K562 (cell line): ENCODE data around the gene B3GAT3. TPM values are rescaled to one million over a fixed set of nuclear protein-coding genes. Genes with fewer than 3 reads are reported as not detected.
A peak's percentile ranks its signal among the peaks of the same experiment; 100 is the strongest.

Source experiments
- ATAC-seq: fragments of 200-7000 bp; cut with Tn5 transposase; 3 replicates; pipeline ENCODE4 v1.9.1; 2020; ENCODE audit warnings: moderate library complexity
- BruUV-seq: library from RNA; stranded (reverse); fragments of 400-500 nt; replicated peaks from 2 replicates; lab custom pipeline; 2021; lab: Mats Ljungman, UMichigan
- CTCF ChIA-PET: fragments of 300-600 bp; formaldehyde crosslinking; extraction: SDS; loops from one replicate; lab custom pipeline; 2021; ENCODE audit warnings: low intra/inter-chr PET ratio; lab: Yijun Ruan, JAX
- POLR2A ChIA-PET: fragments of 300-600, 350-650 bp; sonication (Branson Sonifier 250); formaldehyde crosslinking; extraction: SDS; loops from one replicate; lab custom pipeline; 2021; ENCODE audit warnings: antibody characterized with exemption, inconsistent platforms; lab: Yijun Ruan, JAX
- DNase-seq, 4 experiments: peaks; one replicate each; pipeline versions ENCODE4 v3.0.0 to v3.0.0-alpha.2; 2011 to 2018; ENCODE audit warnings: low spot score in 3 of 4, mixed read lengths in 3 of 4; ENCODE audit errors: extremely low read depth in 1 of 4
- FAIRE-seq: peaks from 2 replicates; lab custom pipeline; 2011; peaks lifted over from hg19 to GRCh38; lab: Jason Lieb, UNC
- H2AFZ ChIP-seq: 2 replicates; pipeline ENCODE4 v1.6.0; 2011; ENCODE audit warnings: low read depth, low read length, control low read depth, inconsistent platforms
- H3K27ac ChIP-seq: fragments of 200-600 bp; 3 replicates; pipeline ENCODE4 v1.8.0; 2011; ENCODE audit warnings: low read depth, mild to moderate bottlenecking, control low read depth, inconsistent platforms, low read length, moderate library complexity, mixed read lengths; ENCODE audit errors: extremely low read depth
- H3K27me3 ChIP-seq, 2 experiments: fragments of 300-600 bp in 1 of 2; 2 replicates in 1 of 2; 3 replicates in 1 of 2; pipeline versions ENCODE4 v1.6.0 to v1.8.0; 2011; ENCODE audit warnings: inconsistent platforms in 2 of 2, low read length in 2 of 2, mild to moderate bottlenecking in 1 of 2, mixed read lengths in 1 of 2, moderate library complexity in 1 of 2; ENCODE audit not compliant: control insufficient read depth in 2 of 2, insufficient read depth in 2 of 2
- H3K36me3 ChIP-seq: fragments of 300-600 bp; 3 replicates; pipeline ENCODE4 v1.8.0; 2011; ENCODE audit warnings: mild to moderate bottlenecking, low read length, inconsistent platforms; ENCODE audit not compliant: control insufficient read depth, insufficient read depth
- H3K4me1 ChIP-seq, 2 experiments: fragments of 200-600 bp in 1 of 2; replicated peaks in 1 of 2; 2 replicates in 1 of 2; 3 replicates in 1 of 2; pipeline versions ENCODE4 v1.5.1 to v1.8.0; 2011; ENCODE audit warnings: inconsistent platforms in 2 of 2, low read length in 2 of 2, mild to moderate bottlenecking in 1 of 2, mixed read lengths in 1 of 2, moderate library complexity in 1 of 2; ENCODE audit not compliant: control insufficient read depth in 2 of 2, insufficient read depth in 2 of 2
- H3K4me2 ChIP-seq: 2 replicates; pipeline ENCODE4 v1.6.1; 2011; ENCODE audit warnings: low read length, control low read depth, inconsistent platforms, mixed read lengths; ENCODE audit not compliant: insufficient read depth
- H3K4me3 ChIP-seq: fragments of 200-600 bp; sonication (generic), shearing (Covaris generic); 2 replicates; pipeline ENCODE4 v1.5.1; 2016; ENCODE audit warnings: control low read depth, inconsistent platforms
- H3K79me2 ChIP-seq: fragments of 200-600 bp; 3 replicates; pipeline ENCODE4 v1.8.0; 2011; ENCODE audit warnings: low read length, inconsistent platforms; ENCODE audit not compliant: control insufficient read depth, insufficient read depth
- H3K9ac ChIP-seq, 2 experiments: 2 replicates each; pipeline versions ENCODE4 v1.6.0 to v1.6.1; 2011; ENCODE audit warnings: low read depth in 2 of 2, low read length in 2 of 2, control low read depth in 1 of 2, inconsistent platforms in 1 of 2, mild to moderate bottlenecking in 1 of 2, mixed read lengths in 1 of 2; ENCODE audit not compliant: insufficient read depth in 1 of 2
- H3K9me1 ChIP-seq: one replicate; pipeline ENCODE4 v1.6.0; 2011; ENCODE audit warnings: inconsistent platforms, mild to moderate bottlenecking, low read length, moderate library complexity; ENCODE audit not compliant: control insufficient read depth, insufficient read depth
- H3K9me3 ChIP-seq: replicated peaks from 2 replicates; pipeline ENCODE4 v1.5.1; 2011; ENCODE audit warnings: low read depth, low read length, inconsistent platforms; ENCODE audit not compliant: control insufficient read depth, insufficient read depth
- H4K20me1 ChIP-seq: replicated peaks from 2 replicates; pipeline ENCODE4 v1.6.1; 2011; ENCODE audit warnings: low read length, inconsistent platforms, mixed read lengths; ENCODE audit not compliant: control insufficient read depth, insufficient read depth
- CBFB ChIP-seq: sonication (generic); formaldehyde crosslinking; IDR thresholded peaks from 2 replicates; pipeline ENCODE4 v1.4.0; 2020; ENCODE audit warnings: mild to moderate bottlenecking, missing genetic modification reagents
- HMG20A ChIP-seq: fragments of 450-650 bp; formaldehyde crosslinking; conservative IDR thresholded peaks from 2 replicates; pipeline ENCODE4 v1.4.0; 2020; ENCODE audit warnings: mild to moderate bottlenecking, mixed read lengths
- JUND ChIP-seq, 2 experiments: IDR thresholded peaks; 2 replicates in 1 of 2; 3 replicates in 1 of 2; pipeline ENCODE4 v1.6.1; 2011; ENCODE audit warnings: borderline replicate concordance in 2 of 2, low read depth in 2 of 2, low read length in 2 of 2, improper control_type of control experiment in 1 of 2, missing biosample characterization in 1 of 2, missing genetic modification characterization in 1 of 2, missing genetic modification reagents in 1 of 2
- LARP7 ChIP-seq: fragments of 450-650 bp; IDR thresholded peaks from 2 replicates; pipeline ENCODE4 v1.6.1; 2016
- NFIC ChIP-seq: fragments of 450-650 bp; IDR thresholded peaks from 2 replicates; pipeline ENCODE4 v1.6.1; 2017; ENCODE audit warnings: mild to moderate bottlenecking, inconsistent platforms
- PML ChIP-seq: IDR thresholded peaks from 2 replicates; pipeline ENCODE4 v1.6.1; 2012; ENCODE audit warnings: low read length, inconsistent platforms
- POLR2B ChIP-seq: fragments of 450-650 bp; IDR thresholded peaks from 2 replicates; pipeline ENCODE4 v1.6.1; 2018; ENCODE audit warnings: low read depth; ENCODE audit not compliant: partially characterized antibody
- SREBF2 ChIP-seq: sonication (generic); formaldehyde crosslinking; IDR thresholded peaks from 2 replicates; pipeline ENCODE4 v1.4.0; 2020; ENCODE audit warnings: mild to moderate bottlenecking, missing genetic modification reagents
- ZBTB7A ChIP-seq: IDR thresholded peaks from 2 replicates; pipeline ENCODE4 v1.6.1; 2011; ENCODE audit warnings: low read depth, mild to moderate bottlenecking, low read length, moderate library complexity, borderline replicate concordance; ENCODE audit not compliant: control insufficient read depth
- WGBS: fragments of 100-300 bp; shearing (Covaris generic); methylation state at CpG from one replicate; pipeline ENCODE4 v1.1.6; 2016; ENCODE audit warnings: low coverage, mixed read lengths; ENCODE audit not compliant: insufficient coverage; ENCODE audit errors: missing lambda C conversion rate; 5-methylcytosine and 5-hydroxymethylcytosine counted together
- in situ Hi-C: fragments of 300-500 bp; cut with MboI; formaldehyde crosslinking; loops from 4 replicates; pipeline ENCODE4 v1.15.0; 2018; ENCODE audit warnings: inconsistent platforms, mixed read lengths
- intact Hi-C: fragments of 100-400 bp; cut with micrococcal nuclease; formaldehyde crosslinking; loops from 2 replicates; pipeline ENCODE4 v1.14.2; 2022
- polyA plus RNA-seq, 8 experiments: library from polyadenylated mRNA; depleted of rRNA in 4 of 8; stranded (reverse) in 5 of 8; unstranded in 3 of 8; fragments of >200 nt; fragmentation: Nextera tagmentation in 2 of 8; fragmentation: Illumina TruSeq in 1 of 8; extraction: Ambion mirVana in 2 of 8; extraction: Trizol in 1 of 8; gene quantifications; 2 replicates each; pipeline versions ENCODE4 v1.2.1 to v1.2.3, GENCODE V29; 2011 to 2014; ENCODE audit warnings: inconsistent platforms in 1 of 8, missing spikeins in 1 of 8
- total RNA-seq, 7 experiments: library from RNA; depleted of rRNA in 6 of 7; stranded (reverse); fragments of >200 nt in 6 of 7; fragmentation: Illumina TruSeq in 2 of 7; extraction: Trizol in 2 of 7; gene quantifications; 2 replicates each; pipeline versions ENCODE4 v1.2.1 to v1.2.3, GENCODE V29; 2011 to 2021; ENCODE audit warnings: low replicate concordance in 1 of 7
- TF ChIP-seq, protein P1 (sequence below), 2 experiments: IDR thresholded peaks in 1 of 2; conservative IDR thresholded peaks in 1 of 2; 2 replicates each; pipeline ENCODE4 v1.6.1; 2016; ENCODE audit warnings: low read depth in 2 of 2, mild to moderate bottlenecking in 1 of 2, missing compliant biosample characterization in 1 of 2, missing genetic modification characterization in 1 of 2, moderate library complexity in 1 of 2
- TF ChIP-seq, protein P2 (sequence below): fragments of 450-650 bp; IDR thresholded peaks from 2 replicates; pipeline ENCODE4 v1.6.1; 2016

Gene B3GAT3
- total and polyA plus RNA-seq, 9 of the 15 experiments (the other 6 are each of a cell fraction or from before 2014, with no cell fraction given): 0.30 to 64.0 (median 21.4) TPM

DNA sequence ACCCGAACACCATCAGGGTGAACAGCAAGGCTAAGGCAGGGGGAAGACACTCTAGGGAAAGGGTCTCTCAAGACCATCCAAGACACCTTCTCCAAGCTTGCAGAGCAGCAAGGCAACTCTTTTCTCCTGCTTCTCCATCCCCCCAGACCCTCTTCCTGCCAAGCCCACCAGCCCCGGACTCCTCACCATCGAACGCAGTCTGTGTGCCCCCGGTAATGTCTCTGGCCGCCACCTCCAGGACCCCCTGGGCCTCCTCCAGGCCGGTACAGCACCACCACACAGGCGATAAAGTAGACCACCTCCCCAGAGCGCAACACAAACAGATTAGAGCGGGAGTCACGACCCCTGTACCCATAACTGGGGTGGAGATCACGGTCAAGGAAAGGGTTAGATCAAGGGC is 13.0 kb downstream of the B3GAT3 start:
- Histone ChIP-seq H3K4me1 (peaks cover 15 to 56% of the 10 kb centered on the region in 2 experiments), H3K36me3 (peaks cover 66% of the 10 kb centered on the region; the same call in 2 of the 3 replicates), H3K4me3 (no peak overlapping the region), H3K27ac (no peak overlapping the region), H2AFZ (no peak overlapping the region), H3K9me3 (no peaks in the 10 kb centered on the region), H3K9me1 (no peaks in the 10 kb centered on the region), H3K27me3 (no peaks in the 10 kb centered on the region), H4K20me1 (no peaks in the 10 kb centered on the region), H3K79me2 (peaks cover 25% of the 10 kb centered on the region), H3K4me2 (no peak overlapping the region), H3K9ac (peak overlapping the region in 1 of 2 experiments; percentile 66; a peak in 1 of 4 replicates)
- no peak for DNase-seq
- ChIA-PET CTCF (interaction anchor here (1.6 kb wide), 1 partner anchor 10 kb away, joined by 3 read pairs; no protein-coding TSS in a partner anchor), POLR2A (interaction anchor here (0.5 to 2.0 kb wide), 4 partner anchors 13 to 116 kb away, joined by 3 to 6 read pairs (median 4); partner anchors contain the start of genes B3GAT3 and TUT1)
- in situ Hi-C loops: no loop called here
- intact Hi-C loops: no loop called here
- TF ChIP-seq ZBTB7A: 0 out of 2 replicates have a peak, but pooled peaks have one; percentile 16
- TF ChIP-seq LARP7: no peak
- 91% methylated on average over 12 of the region's 12 CpGs for WGBS
- no peak for FAIRE-seq
- BruUV-seq: no TSS peak
- ATAC-seq: no peak

DNA sequence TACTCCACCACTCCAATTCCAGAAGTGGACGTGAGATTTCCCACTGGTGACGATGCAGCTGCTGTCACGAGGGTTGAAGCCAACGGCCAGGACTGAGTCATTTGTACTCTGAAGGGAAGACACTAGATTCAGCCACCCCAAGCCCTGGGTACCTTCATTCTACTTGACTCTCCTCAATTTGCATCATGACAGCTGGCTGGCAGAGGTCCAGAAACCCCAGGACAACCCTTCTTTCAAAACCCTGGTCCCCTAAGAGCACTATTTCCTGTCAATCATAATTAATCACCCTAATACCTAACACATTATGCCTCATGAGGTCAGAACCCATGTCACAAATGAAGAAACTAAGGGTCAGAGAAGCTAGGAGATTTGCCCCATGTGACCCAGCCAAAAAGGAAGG is 14.1 kb downstream of the B3GAT3 start:
- in situ Hi-C loops (no loop called here), intact Hi-C loops (no loop called here)
- Histone ChIP-seq H3K79me2 (peaks cover 27% of the 10 kb centered on the region), H3K27me3 (no peaks in the 10 kb centered on the region), H2AFZ (no peak overlapping the region), H3K27ac (no peak overlapping the region), H4K20me1 (no peaks in the 10 kb centered on the region), H3K4me3 (no peak overlapping the region), H3K9me1 (no peaks in the 10 kb centered on the region), H3K4me2 (no peak overlapping the region), H3K9me3 (no peaks in the 10 kb centered on the region), H3K9ac (peak overlapping the region in 1 of 2 experiments; percentile 45; a peak in 1 of 4 replicates), H3K4me1 (peaks cover 15 to 51% of the 10 kb centered on the region in 2 experiments), H3K36me3 (peaks cover 77% of the 10 kb centered on the region; the same call in 2 of the 3 replicates)
- 46% methylated on average over 4 of the region's 4 CpGs for WGBS
- FAIRE-seq (peak; percentile 44), ATAC-seq (no peak), DNase-seq (peak in 1 of 4 experiments; percentile 44)
- POLR2A ChIA-PET: interaction anchor here (1.4 to 2.0 kb wide), 2 partner anchors 13 to 15 kb away, joined by 4 to 5 read pairs; no protein-coding TSS in a partner anchor
- CTCF ChIA-PET: interaction anchor here (1.6 kb wide), 1 partner anchor 9 kb away, joined by 3 read pairs; no protein-coding TSS in a partner anchor
- BruUV-seq: no TSS peak
- TF ChIP-seq PML (no peak), JUND (IDR thresholded peaks at IDR 0.05; ENCODE audit: borderline replicate concordance, low read depth, low read length) (no peak), JUND (tag; IDR thresholded peaks at IDR 0.05; ENCODE audit: borderline replicate concordance, low read depth, low read length) (no peak), HMG20A (CRISPR knock-in tag) (no peak), CBFB (CRISPR knock-in tag) (no peak), SREBF2 (CRISPR knock-in tag) (no peak), POLR2B (no peak), NFIC (peak; percentile 78)
- TF ChIP-seq, protein P1, sequence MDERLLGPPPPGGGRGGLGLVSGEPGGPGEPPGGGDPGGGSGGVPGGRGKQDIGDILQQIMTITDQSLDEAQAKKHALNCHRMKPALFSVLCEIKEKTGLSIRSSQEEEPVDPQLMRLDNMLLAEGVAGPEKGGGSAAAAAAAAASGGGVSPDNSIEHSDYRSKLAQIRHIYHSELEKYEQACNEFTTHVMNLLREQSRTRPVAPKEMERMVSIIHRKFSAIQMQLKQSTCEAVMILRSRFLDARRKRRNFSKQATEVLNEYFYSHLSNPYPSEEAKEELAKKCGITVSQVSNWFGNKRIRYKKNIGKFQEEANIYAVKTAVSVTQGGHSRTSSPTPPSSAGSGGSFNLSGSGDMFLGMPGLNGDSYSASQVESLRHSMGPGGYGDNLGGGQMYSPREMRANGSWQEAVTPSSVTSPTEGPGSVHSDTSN (CRISPR knock-in tag; IDR thresholded peaks at IDR 0.05; ENCODE audit: low read depth): no peak
- TF ChIP-seq, protein P1 (tag; conservative IDR thresholded peaks at IDR 0.05; ENCODE audit: low read depth): 0 out of 2 replicates have a peak, but pooled peaks have one; percentile 16
- TF ChIP-seq, protein P2, sequence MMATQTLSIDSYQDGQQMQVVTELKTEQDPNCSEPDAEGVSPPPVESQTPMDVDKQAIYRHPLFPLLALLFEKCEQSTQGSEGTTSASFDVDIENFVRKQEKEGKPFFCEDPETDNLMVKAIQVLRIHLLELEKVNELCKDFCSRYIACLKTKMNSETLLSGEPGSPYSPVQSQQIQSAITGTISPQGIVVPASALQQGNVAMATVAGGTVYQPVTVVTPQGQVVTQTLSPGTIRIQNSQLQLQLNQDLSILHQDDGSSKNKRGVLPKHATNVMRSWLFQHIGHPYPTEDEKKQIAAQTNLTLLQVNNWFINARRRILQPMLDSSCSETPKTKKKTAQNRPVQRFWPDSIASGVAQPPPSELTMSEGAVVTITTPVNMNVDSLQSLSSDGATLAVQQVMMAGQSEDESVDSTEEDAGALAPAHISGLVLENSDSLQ: peak; percentile 54
